Astrocyte (in vitro differentiated cells and primary cell): ENCODE results near the gene PRR15L. TPM values are rescaled to one million over a fixed set of nuclear protein-coding genes. Genes with fewer than 3 reads are reported as not detected.

Experiments used
- DNase-seq: peaks from one replicate; pipeline ENCODE4 v3.0.0-alpha.2; 2010; ENCODE audit warnings: low read depth
- FAIRE-seq: peaks from 2 replicates; lab custom pipeline; 2011; peaks lifted over from hg19 to GRCh38; lab: Jason Lieb, UNC
- H2AFZ ChIP-seq: 2 replicates; pipeline ENCODE4 v1.6.0; 2012; ENCODE audit warnings: low read depth, low read length, inconsistent platforms
- H3K27ac ChIP-seq: 2 replicates; pipeline ENCODE4 v1.5.1; 2011; ENCODE audit warnings: low read depth, low read length, inconsistent platforms
- H3K27me3 ChIP-seq: 2 replicates; pipeline ENCODE4 v1.6.0; 2011; ENCODE audit warnings: low read length, inconsistent platforms; ENCODE audit not compliant: insufficient read depth
- H3K36me3 ChIP-seq: 2 replicates; pipeline ENCODE4 v1.5.1; 2011; ENCODE audit warnings: low read length, inconsistent platforms; ENCODE audit not compliant: insufficient read depth
- H3K4me1 ChIP-seq: 2 replicates; pipeline ENCODE4 v1.5.1; 2011; ENCODE audit warnings: low read length, inconsistent platforms; ENCODE audit not compliant: insufficient read depth
- H3K4me2 ChIP-seq: 2 replicates; pipeline ENCODE4 v1.6.0; 2012; ENCODE audit warnings: low read length, inconsistent platforms
- H3K4me3 ChIP-seq: 2 replicates; pipeline ENCODE4 v1.5.1; 2011; ENCODE audit warnings: low read depth, mild to moderate bottlenecking, low read length, inconsistent platforms; ENCODE audit not compliant: insufficient read depth
- H3K79me2 ChIP-seq: 2 replicates; pipeline ENCODE4 v1.6.0; 2012; ENCODE audit warnings: mild to moderate bottlenecking, low read length, inconsistent platforms; ENCODE audit not compliant: insufficient read depth
- H3K9ac ChIP-seq: 2 replicates; pipeline ENCODE4 v1.6.0; 2012; ENCODE audit warnings: mild to moderate bottlenecking, low read length, inconsistent platforms
- H3K9me3 ChIP-seq: 2 replicates; pipeline ENCODE4 v1.5.1; 2012; ENCODE audit warnings: low read depth, mild to moderate bottlenecking, low read length, inconsistent platforms; ENCODE audit not compliant: insufficient read depth
- H4K20me1 ChIP-seq: 2 replicates; pipeline ENCODE4 v1.6.0; 2012; ENCODE audit warnings: low read length, inconsistent platforms; ENCODE audit not compliant: insufficient read depth
- H3K27ac Mint-ChIP-seq: one replicate; pipeline ENCODE4 v1.8.0; 2021; ENCODE audit warnings: mild to moderate bottlenecking, mixed read lengths; ENCODE audit not compliant: unreplicated experiment
- H3K27me3 Mint-ChIP-seq: one replicate; pipeline ENCODE4 v1.8.0; 2021; ENCODE audit warnings: low read depth, mixed read lengths; ENCODE audit not compliant: unreplicated experiment
- H3K36me3 Mint-ChIP-seq: one replicate; pipeline ENCODE4 v1.8.0; 2021; ENCODE audit warnings: low read depth, mixed read lengths; ENCODE audit not compliant: unreplicated experiment
- H3K4me1 Mint-ChIP-seq: one replicate; pipeline ENCODE4 v1.8.0; 2021; ENCODE audit warnings: low read depth, mixed read lengths; ENCODE audit not compliant: unreplicated experiment
- H3K4me3 Mint-ChIP-seq: one replicate; pipeline ENCODE4 v1.8.0; 2021; ENCODE audit warnings: mild to moderate bottlenecking, moderate library complexity, mixed read lengths; ENCODE audit not compliant: unreplicated experiment
- H3K9me3 Mint-ChIP-seq: one replicate; pipeline ENCODE4 v1.8.0; 2021; ENCODE audit warnings: mild to moderate bottlenecking, mixed read lengths; ENCODE audit not compliant: unreplicated experiment
- EZH2 ChIP-seq: IDR thresholded peaks from 2 replicates; pipeline ENCODE4 v1.6.1; 2012; ENCODE audit warnings: mild to moderate bottlenecking, low read length, inconsistent platforms; ENCODE audit not compliant: insufficient read depth
- total RNA-seq: library from RNA; stranded (reverse); gene quantifications from 2 replicates; pipeline ENCODE4 v1.2.1, GENCODE V29; 2021
- TF ChIP-seq, protein P1 (sequence below): IDR thresholded peaks from 2 replicates; pipeline ENCODE4 v1.5.1; 2011; ENCODE audit warnings: low read depth, mild to moderate bottlenecking, inconsistent platforms, low read length, moderate library complexity; ENCODE audit not compliant: insufficient read depth

Gene PRR15L
- total RNA-seq, 1 donor from 2014 or later = not detected

DNA sequence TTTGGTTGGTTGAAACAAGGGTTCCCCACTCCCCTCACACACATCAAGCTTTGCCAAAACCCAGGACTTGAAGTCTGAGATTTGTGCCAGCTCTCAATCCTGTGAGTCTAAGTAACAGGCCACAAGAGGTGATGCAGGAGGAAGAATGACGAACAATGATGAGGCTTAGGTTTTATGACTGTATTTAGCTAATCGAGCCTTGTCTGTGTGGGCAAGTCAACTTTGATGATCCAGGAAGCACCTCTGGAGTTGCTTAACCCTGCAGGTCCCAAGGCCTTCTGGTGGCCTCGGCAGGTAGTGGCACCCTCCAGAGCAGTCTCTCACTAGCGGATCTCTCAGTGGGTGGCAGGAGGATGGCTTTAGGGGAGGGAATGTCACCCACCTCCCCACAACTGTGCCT, 41.9 kb upstream of the PRR15L start:
- Histone ChIP-seq H3K4me1 (peaks cover 25% of the 10 kb centered on the region), H3K4me2 (no peak overlapping the region), H2AFZ (no peak overlapping the region), H3K9ac (no peak overlapping the region), H3K36me3 (no peaks in the 10 kb centered on the region), H3K27me3 (no peaks in the 10 kb centered on the region), H3K27ac (no peak overlapping the region), H3K9me3 (no peaks in the 10 kb centered on the region), H4K20me1 (no peaks in the 10 kb centered on the region), H3K4me3 (no peak overlapping the region), H3K79me2 (no peaks in the 10 kb centered on the region)
- H3K27me3 Mint-ChIP-seq = no peaks in the 10 kb centered on the region
- peaks cover 27% of the 10 kb centered on the region for H3K4me1 Mint-ChIP-seq
- TF ChIP-seq, protein P1, sequence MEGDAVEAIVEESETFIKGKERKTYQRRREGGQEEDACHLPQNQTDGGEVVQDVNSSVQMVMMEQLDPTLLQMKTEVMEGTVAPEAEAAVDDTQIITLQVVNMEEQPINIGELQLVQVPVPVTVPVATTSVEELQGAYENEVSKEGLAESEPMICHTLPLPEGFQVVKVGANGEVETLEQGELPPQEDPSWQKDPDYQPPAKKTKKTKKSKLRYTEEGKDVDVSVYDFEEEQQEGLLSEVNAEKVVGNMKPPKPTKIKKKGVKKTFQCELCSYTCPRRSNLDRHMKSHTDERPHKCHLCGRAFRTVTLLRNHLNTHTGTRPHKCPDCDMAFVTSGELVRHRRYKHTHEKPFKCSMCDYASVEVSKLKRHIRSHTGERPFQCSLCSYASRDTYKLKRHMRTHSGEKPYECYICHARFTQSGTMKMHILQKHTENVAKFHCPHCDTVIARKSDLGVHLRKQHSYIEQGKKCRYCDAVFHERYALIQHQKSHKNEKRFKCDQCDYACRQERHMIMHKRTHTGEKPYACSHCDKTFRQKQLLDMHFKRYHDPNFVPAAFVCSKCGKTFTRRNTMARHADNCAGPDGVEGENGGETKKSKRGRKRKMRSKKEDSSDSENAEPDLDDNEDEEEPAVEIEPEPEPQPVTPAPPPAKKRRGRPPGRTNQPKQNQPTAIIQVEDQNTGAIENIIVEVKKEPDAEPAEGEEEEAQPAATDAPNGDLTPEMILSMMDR = no peak
- no peak for TF ChIP-seq EZH2
- no peak overlapping the region for H3K4me3 Mint-ChIP-seq
- DNase-seq = peak; percentile 66
- FAIRE-seq = no peak
- H3K9me3 Mint-ChIP-seq = no peaks in the 10 kb centered on the region
- H3K27ac Mint-ChIP-seq = peak overlapping the region; percentile 38
- H3K36me3 Mint-ChIP-seq = no peaks in the 10 kb centered on the region

DNA sequence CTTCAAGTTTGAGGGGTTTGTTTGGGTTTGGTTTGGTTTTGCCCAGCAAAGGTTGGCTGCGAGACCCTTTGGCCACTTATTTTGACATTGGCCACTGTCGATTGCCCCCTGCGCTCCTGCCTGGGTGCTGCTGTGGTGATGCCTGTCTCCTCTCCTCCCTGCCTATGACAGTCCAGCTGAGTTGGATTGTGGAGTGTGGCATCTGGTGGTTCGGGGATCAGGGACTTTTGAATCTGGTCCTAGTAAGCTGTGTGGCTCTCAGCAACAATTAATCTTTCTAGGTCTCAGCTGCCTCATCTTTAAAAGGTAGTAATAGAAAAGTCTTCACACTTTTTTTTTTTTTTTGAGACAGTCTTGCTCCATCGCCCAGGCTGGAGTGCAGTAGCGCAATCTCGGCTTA, 40.4 kb upstream of the PRR15L start:
- H3K27me3 ChIP-seq = no peaks in the 10 kb centered on the region
- no peaks in the 10 kb centered on the region for H3K36me3 ChIP-seq
- H3K4me1 Mint-ChIP-seq = peaks cover 15% of the 10 kb centered on the region
- no peaks in the 10 kb centered on the region for H4K20me1 ChIP-seq
- H2AFZ ChIP-seq = no peak overlapping the region
- no peaks in the 10 kb centered on the region for H3K9me3 Mint-ChIP-seq
- no peak overlapping the region for H3K4me2 ChIP-seq
- peaks cover 1% of the 10 kb centered on the region for H3K27me3 Mint-ChIP-seq
- H3K4me3 Mint-ChIP-seq = no peak overlapping the region
- peaks cover 11% of the 10 kb centered on the region for H3K4me1 ChIP-seq
- no peak for TF ChIP-seq EZH2
- H3K9ac ChIP-seq = no peak overlapping the region
- no peaks in the 10 kb centered on the region for H3K79me2 ChIP-seq
- H3K27ac ChIP-seq = no peak overlapping the region
- H3K9me3 ChIP-seq = no peaks in the 10 kb centered on the region
- no peaks in the 10 kb centered on the region for H3K36me3 Mint-ChIP-seq
- H3K27ac Mint-ChIP-seq = no peak overlapping the region
- FAIRE-seq (no peak), DNase-seq (no peak)
- no peak overlapping the region for H3K4me3 ChIP-seq

GRCh38 chr17:47997586-47997985, 39.9 kb upstream of the PRR15L start:
- no peaks in the 10 kb centered on the region for H3K36me3 Mint-ChIP-seq
- Histone ChIP-seq H4K20me1 (no peaks in the 10 kb centered on the region), H2AFZ (no peak overlapping the region), H3K27ac (no peak overlapping the region), H3K4me2 (no peak overlapping the region), H3K9ac (no peak overlapping the region), H3K79me2 (no peaks in the 10 kb centered on the region), H3K4me3 (no peak overlapping the region), H3K36me3 (no peaks in the 10 kb centered on the region), H3K4me1 (peaks cover 6% of the 10 kb centered on the region), H3K9me3 (no peaks in the 10 kb centered on the region), H3K27me3 (no peaks in the 10 kb centered on the region)
- no peak for DNase-seq
- no peaks in the 10 kb centered on the region for H3K9me3 Mint-ChIP-seq
- no peak for FAIRE-seq
- H3K27ac Mint-ChIP-seq = no peak overlapping the region
- peaks cover 1% of the 10 kb centered on the region for H3K27me3 Mint-ChIP-seq
- no peak overlapping the region for H3K4me3 Mint-ChIP-seq
- TF ChIP-seq, protein P1 = no peak
- TF ChIP-seq EZH2 = no peak
- peaks cover 11% of the 10 kb centered on the region for H3K4me1 Mint-ChIP-seq
